Sciatic nerve (tissue), 2 donors: ENCODE data around the gene WFDC1. TPM values are rescaled to one million over a fixed set of nuclear protein-coding genes. Genes with fewer than 3 reads are reported as not detected.
A peak's percentile ranks its signal among the peaks of the same experiment; 100 is the strongest.
"Not testable (repeated sequence)": the region's sequence is repeated elsewhere in the genome, so short reads cannot be mapped to it uniquely, and the experiment has no call there.

Source experiments
- ATAC-seq: fragments of 200-7000 bp; cut with Tn5 transposase; one replicate; pipeline ENCODE4 v1.9.1; 2020; ENCODE audit warnings: mild to moderate bottlenecking, moderate library complexity
- DNase-seq: peaks from one replicate; pipeline ENCODE4 v3.0.0-alpha.2; 2020; ENCODE audit warnings: low spot score
- intact Hi-C: fragments of 100-400 bp; cut with DNase I; formaldehyde crosslinking; loops from one replicate; pipeline ENCODE4 v1.14.2; 2022
- total RNA-seq: library from RNA; stranded (reverse); fragmentation: NEBNext Ultra II Directional; extraction: Animal tissue kit (Norgen Biotek cat#: 25700); gene quantifications from one replicate; pipeline ENCODE4 v1.2.1, GENCODE V29; 2021
- donor health status: DM: no; HTN: no; CAD: no.
- donor health status: DM: no; HTN: no; CAD: no.

The WFDC1 gene
- total RNA-seq, 1 donor from 2014 or later, result 31.6 TPM

- intact Hi-C loops, result no loop called here
- DNase-seq (no peak), ATAC-seq (no peak)
Measured at GRCh38 chr16:84319146-84319760, 24.6 kb downstream of the WFDC1 start.

- DNase-seq (no peak), ATAC-seq (no peak)
- intact Hi-C loops, result no loop called here
Measured at GRCh38 chr16:84320511-84320910, 25.8 kb downstream of the WFDC1 start.

- intact Hi-C loops, result no loop called here
- ATAC-seq (no peak), DNase-seq (no peak)
Measured at GRCh38 chr16:84321932-84322331, 27.3 kb downstream of the WFDC1 start.

GRCh38 chr16:84322749-84323148, 28.1 kb downstream of the WFDC1 start:
- DNase-seq (no peak), ATAC-seq (no peak)
- intact Hi-C loops, result no loop called here

GRCh38 chr16:84323606-84324005, 28.9 kb downstream of the WFDC1 start:
- intact Hi-C loops, result no loop called here
- DNase-seq (no peak), ATAC-seq (no peak)

- intact Hi-C loops, result no loop called here
- no peak for ATAC-seq
Measured at GRCh38 chr16:84324434-84325262, 30.0 kb downstream of the WFDC1 start.

GRCh38 chr16:84326545-84326944, 31.9 kb downstream of the WFDC1 start:
- no peak for ATAC-seq
- intact Hi-C loops, result no loop called here
- DNase-seq, result no peak

More at GRCh38 chr16:84324434-84325262, 30.0 kb downstream of the WFDC1 start:
- DNase-seq, result no peak

- DNase-seq, result no peak
- no peak for ATAC-seq
- intact Hi-C loops, result no loop called here
Measured at GRCh38 chr16:84327926-84328505, 33.3 kb downstream of the WFDC1 start.

- intact Hi-C loops, result no loop called here
- no peak for DNase-seq
- no peak for ATAC-seq
Measured at GRCh38 chr16:84329016-84329415, 34.3 kb downstream of the WFDC1 start.

- DNase-seq (no peak), ATAC-seq (no peak)
- intact Hi-C loops, result no loop called here
Measured at GRCh38 chr16:84329843-84330684, 35.4 kb downstream of the WFDC1 start.

- intact Hi-C loops, result no loop called here
- ATAC-seq, result no peak
- DNase-seq, result no peak
Measured at GRCh38 chr16:84330685-84331050, 36.0 kb downstream of the WFDC1 start.

- ATAC-seq (no peak), DNase-seq (no peak)
- intact Hi-C loops, result no loop called here
Measured at GRCh38 chr16:84331998-84332780, 37.5 kb downstream of the WFDC1 start.

- no peak for ATAC-seq
Measured at GRCh38 chr16:84332975-84333684, 38.5 kb downstream of the WFDC1 start.

GRCh38 chr16:84334058-84334457, 39.4 kb downstream of the WFDC1 start:
- ATAC-seq (no peak), DNase-seq (no peak)
- intact Hi-C loops, result no loop called here

More at GRCh38 chr16:84332975-84333684, 38.5 kb downstream of the WFDC1 start:
- intact Hi-C loops, result no loop called here
- DNase-seq, result no peak

- intact Hi-C loops, result no loop called here
- DNase-seq (no peak), ATAC-seq (no peak)
Measured at GRCh38 chr16:84334482-84334881, 39.8 kb downstream of the WFDC1 start.

GRCh38 chr16:84337236-84337635, 42.6 kb downstream of the WFDC1 start:
- DNase-seq, intact Hi-C loops, ATAC-seq: not testable (repeated sequence)

GRCh38 chr16:84339311-84339710, 44.6 kb downstream of the WFDC1 start:
- ATAC-seq, result peak; percentile 79
- no peak for DNase-seq
- intact Hi-C loops, result no loop called here

- ATAC-seq (no peak), DNase-seq (no peak)
- intact Hi-C loops, result no loop called here
Measured at GRCh38 chr16:84339766-84340165, 45.1 kb downstream of the WFDC1 start.
